H1 (cell line): ENCODE results near the gene GRB7. TPM values are rescaled to one million over a fixed set of nuclear protein-coding genes. Genes with fewer than 3 reads are reported as not detected.

Experiments
- CTCF ChIA-PET: fragments of 300-600 bp; sonication (Branson Sonifier 250); formaldehyde crosslinking; loops from one replicate; lab custom pipeline; 2021; ENCODE audit not compliant: partially characterized antibody; lab: Charles Lee
- POLR2A ChIA-PET: fragments of 300-600 bp; sonication (Branson Sonifier 250); formaldehyde crosslinking; loops from one replicate; lab custom pipeline; 2021; ENCODE audit warnings: inconsistent platforms; ENCODE audit not compliant: partially characterized antibody; lab: Charles Lee
- DNase-seq, 2 experiments: peaks; one replicate each; pipeline versions ENCODE4 v3.0.0 to v3.0.0-alpha.2; 2010 to 2022; ENCODE audit warnings: low spot score in 2 of 2, low read depth in 1 of 2, mixed read lengths in 1 of 2
- FAIRE-seq: peaks from 2 replicates; lab custom pipeline; 2011; peaks lifted over from hg19 to GRCh38; lab: Jason Lieb, UNC
- H2AFZ ChIP-seq: 2 replicates; pipeline ENCODE4 v1.8.1; 2012; ENCODE audit warnings: low read length, inconsistent platforms
- H2AK5ac ChIP-seq: 2 replicates; pipeline ENCODE4 v1.6.1; 2013; ENCODE audit warnings: low read depth, low read length
- H2BK120ac ChIP-seq: replicated peaks from 2 replicates; pipeline ENCODE3; 2013; ENCODE audit warnings: low read depth, low read length, inconsistent platforms
- H2BK12ac ChIP-seq: 2 replicates; pipeline ENCODE4 v1.6.1; 2013; ENCODE audit warnings: low read depth, low read length
- H2BK15ac ChIP-seq: 2 replicates; pipeline ENCODE4 v1.6.1; 2013; ENCODE audit warnings: low read length
- H2BK20ac ChIP-seq: 2 replicates; pipeline ENCODE4 v1.6.1; 2013; ENCODE audit warnings: low read length
- H2BK5ac ChIP-seq: 2 replicates; pipeline ENCODE4 v1.6.1; 2013; ENCODE audit warnings: low read depth, low read length
- H3K14ac ChIP-seq: 2 replicates; pipeline ENCODE4 v1.6.1; 2013; ENCODE audit warnings: inconsistent platforms; ENCODE audit not compliant: insufficient read length
- H3K18ac ChIP-seq: 2 replicates; pipeline ENCODE4 v1.6.1; 2013; ENCODE audit warnings: low read length; ENCODE audit errors: extremely low read depth
- H3K23ac ChIP-seq: 2 replicates; pipeline ENCODE4 v1.6.1; 2013; ENCODE audit warnings: inconsistent platforms; ENCODE audit not compliant: insufficient read length
- H3K23me2 ChIP-seq: 2 replicates; pipeline ENCODE4 v1.6.1; 2013; ENCODE audit warnings: low read depth, low read length
- H3K27ac ChIP-seq: 2 replicates; pipeline ENCODE4 v1.6.1; 2011; ENCODE audit warnings: low read depth, low read length, inconsistent platforms
- H3K27me3 ChIP-seq, 4 experiments: replicated peaks in 1 of 4; 1 replicate in 1 of 4; 2 replicates in 3 of 4; pipeline versions ENCODE4 v1.6.1 to v1.8.1; 2011 to 2013; ENCODE audit warnings: low read length in 3 of 4, mild to moderate bottlenecking in 3 of 4, inconsistent platforms in 2 of 4, mixed read lengths in 2 of 4, moderate library complexity in 1 of 4; ENCODE audit not compliant: control insufficient read depth in 3 of 4, insufficient read depth in 3 of 4; ENCODE audit errors: extremely low read depth in 1 of 4
- H3K36me3 ChIP-seq, 4 experiments: 2 replicates each; pipeline versions ENCODE4 v1.6.1 to v1.8.1; 2011 to 2013; ENCODE audit warnings: mild to moderate bottlenecking in 4 of 4, low read length in 3 of 4, moderate library complexity in 2 of 4, control low read depth in 1 of 4, inconsistent platforms in 1 of 4; ENCODE audit not compliant: insufficient read depth in 4 of 4, control insufficient read depth in 2 of 4
- H3K4ac ChIP-seq: replicated peaks from 2 replicates; pipeline ENCODE3; 2013; ENCODE audit warnings: low read length, low read depth, mixed read lengths, inconsistent platforms; ENCODE audit not compliant: insufficient read length
- H3K4me1 ChIP-seq, 4 experiments: replicated peaks in 1 of 4; 1 replicate in 1 of 4; 2 replicates in 3 of 4; pipeline versions ENCODE4 v1.6.1 to v1.8.1; 2011 to 2013; ENCODE audit warnings: low read length in 3 of 4, inconsistent platforms in 2 of 4, mixed read lengths in 1 of 4; ENCODE audit not compliant: insufficient read depth in 4 of 4, control insufficient read depth in 3 of 4
- H3K4me2 ChIP-seq, 2 experiments: 2 replicates each; pipeline versions ENCODE4 v1.6.1 to v1.8.1; 2011 to 2013; ENCODE audit warnings: low read depth in 2 of 2, low read length in 2 of 2, control low read depth in 1 of 2, inconsistent platforms in 1 of 2, mild to moderate bottlenecking in 1 of 2; ENCODE audit not compliant: insufficient read depth in 1 of 2
- H3K4me3 ChIP-seq, 4 experiments: fragments of 200-600, 300-600 bp in 1 of 4; sonication (generic), shearing (Covaris generic), sonication (Bioruptor Twin) in 1 of 4; 2 replicates each; pipeline versions ENCODE4 v1.5.1 to v1.8.1; 2011 to 2016; ENCODE audit warnings: low read length in 4 of 4, low read depth in 3 of 4, control low read depth in 2 of 4, inconsistent platforms in 2 of 4, mild to moderate bottlenecking in 2 of 4, mixed read lengths in 1 of 4, moderate library complexity in 1 of 4; ENCODE audit not compliant: insufficient read depth in 2 of 4; ENCODE audit errors: extremely low read depth in 1 of 4
- H3K56ac ChIP-seq: replicated peaks from 2 replicates; pipeline ENCODE3; 2013; ENCODE audit warnings: low read depth, mild to moderate bottlenecking, mixed read lengths, low read length, inconsistent platforms; ENCODE audit not compliant: insufficient read length
- H3K79me1 ChIP-seq: 2 replicates; pipeline ENCODE4 v1.6.1; 2013; ENCODE audit warnings: low read depth, low read length, control low read depth
- H3K79me2 ChIP-seq, 2 experiments: 2 replicates each; pipeline versions ENCODE4 v1.6.1 to v1.8.1; 2012 to 2013; ENCODE audit warnings: low read length in 2 of 2, mild to moderate bottlenecking in 2 of 2, inconsistent platforms in 1 of 2; ENCODE audit not compliant: insufficient read depth in 2 of 2, control insufficient read depth in 1 of 2
- H3K9ac ChIP-seq, 4 experiments: replicated peaks in 1 of 4; 1 replicate in 1 of 4; 2 replicates in 3 of 4; pipeline versions ENCODE4 v1.6.1 to v1.8.1; 2011 to 2013; ENCODE audit warnings: low read depth in 3 of 4, low read length in 3 of 4, control low read depth in 2 of 4, mild to moderate bottlenecking in 2 of 4, moderate library complexity in 2 of 4, inconsistent platforms in 1 of 4; ENCODE audit errors: extremely low read depth in 1 of 4
- H3K9me3 ChIP-seq, 2 experiments: 2 replicates each; pipeline versions ENCODE4 v1.6.1 to v1.8.1; 2012 to 2013; ENCODE audit warnings: mild to moderate bottlenecking in 2 of 2, moderate library complexity in 2 of 2, control low read depth in 1 of 2, inconsistent platforms in 1 of 2, low read depth in 1 of 2, low read length in 1 of 2, mixed read lengths in 1 of 2; ENCODE audit not compliant: insufficient read depth in 2 of 2
- H4K20me1 ChIP-seq, 2 experiments: replicated peaks in 1 of 2; 2 replicates each; pipeline versions ENCODE3 to v1.8.1; 2011 to 2013; ENCODE audit warnings: inconsistent platforms in 2 of 2, low read length in 2 of 2, mild to moderate bottlenecking in 1 of 2; ENCODE audit not compliant: insufficient read depth in 2 of 2, control insufficient read depth in 1 of 2
- H4K5ac ChIP-seq: 2 replicates; pipeline ENCODE4 v1.6.1; 2013; ENCODE audit warnings: low read length, low read depth, mixed read lengths, inconsistent platforms; ENCODE audit not compliant: insufficient read length
- H4K8ac ChIP-seq: 2 replicates; pipeline ENCODE4 v1.8.0; 2013; ENCODE audit warnings: mild to moderate bottlenecking, moderate library complexity, low read length, inconsistent platforms; ENCODE audit not compliant: insufficient read depth; ENCODE audit errors: extremely low read depth
- H4K91ac ChIP-seq: replicated peaks from 2 replicates; pipeline ENCODE3; 2013; ENCODE audit warnings: low read length, mixed read lengths, inconsistent platforms; ENCODE audit not compliant: insufficient read length
- CREB1 ChIP-seq: IDR thresholded peaks from 2 replicates; pipeline ENCODE4 v1.6.1; 2012; ENCODE audit warnings: inconsistent platforms
- GABPA ChIP-seq: IDR thresholded peaks from 2 replicates; pipeline ENCODE4 v1.6.1; 2011; ENCODE audit warnings: mild to moderate bottlenecking, low read length, moderate library complexity, borderline replicate concordance; ENCODE audit not compliant: insufficient read depth
- SIN3A ChIP-seq, 2 experiments: IDR thresholded peaks in 1 of 2; conservative IDR thresholded peaks in 1 of 2; 2 replicates each; pipeline ENCODE4 v1.6.1; 2011 to 2012; ENCODE audit warnings: low read length in 2 of 2, improper control_type of control experiment in 1 of 2, low read depth in 1 of 2, mild to moderate bottlenecking in 1 of 2
- WGBS, 2 experiments: shearing (Covaris generic) in 1 of 2; methylation state at CpG; one replicate each; pipeline versions ENCODE4 v1.1.6 to v1.1.7; 2013 to 2015; ENCODE audit warnings: low lambda C conversion rate in 2 of 2, mixed read lengths in 2 of 2, inconsistent platforms in 1 of 2, low coverage in 1 of 2, missing lambda C conversion rate in 1 of 2; ENCODE audit not compliant: insufficient replicate concordance in 2 of 2, insufficient coverage in 1 of 2, insufficient read length in 1 of 2; ENCODE audit errors: extremely low coverage in 1 of 2, missing lambda C conversion rate in 1 of 2; 5-methylcytosine and 5-hydroxymethylcytosine counted together
- polyA plus RNA-seq, 7 experiments: library from polyadenylated mRNA; depleted of rRNA in 3 of 7; stranded (reverse) in 5 of 7; unstranded in 2 of 7; fragments of >200 nt in 5 of 7; fragments of 200-250 nt in 2 of 7; gene quantifications; 1 replicate in 5 of 7; 2 replicates in 1 of 7; 4 replicates in 1 of 7; pipeline versions ENCODE4 v1.2.1 to v1.2.3, GENCODE V29; 2011 to 2013; ENCODE audit warnings: missing spikeins in 2 of 7, mixed read lengths in 2 of 7
- total RNA-seq: library from RNA; stranded (reverse); fragmentation: NEBNext Ultra II Directional; extraction: Animal tissue kit (Norgen Biotek cat#: 25700); gene quantifications from 2 replicates; pipeline ENCODE4 v1.2.1, GENCODE V29; 2021

The GRB7 gene
- total and polyA plus RNA-seq, 2 of the 8 experiments (the other 6 are each of a cell fraction or from before 2014, with no cell fraction given): 32.2 to 41.5 TPM

DNA sequence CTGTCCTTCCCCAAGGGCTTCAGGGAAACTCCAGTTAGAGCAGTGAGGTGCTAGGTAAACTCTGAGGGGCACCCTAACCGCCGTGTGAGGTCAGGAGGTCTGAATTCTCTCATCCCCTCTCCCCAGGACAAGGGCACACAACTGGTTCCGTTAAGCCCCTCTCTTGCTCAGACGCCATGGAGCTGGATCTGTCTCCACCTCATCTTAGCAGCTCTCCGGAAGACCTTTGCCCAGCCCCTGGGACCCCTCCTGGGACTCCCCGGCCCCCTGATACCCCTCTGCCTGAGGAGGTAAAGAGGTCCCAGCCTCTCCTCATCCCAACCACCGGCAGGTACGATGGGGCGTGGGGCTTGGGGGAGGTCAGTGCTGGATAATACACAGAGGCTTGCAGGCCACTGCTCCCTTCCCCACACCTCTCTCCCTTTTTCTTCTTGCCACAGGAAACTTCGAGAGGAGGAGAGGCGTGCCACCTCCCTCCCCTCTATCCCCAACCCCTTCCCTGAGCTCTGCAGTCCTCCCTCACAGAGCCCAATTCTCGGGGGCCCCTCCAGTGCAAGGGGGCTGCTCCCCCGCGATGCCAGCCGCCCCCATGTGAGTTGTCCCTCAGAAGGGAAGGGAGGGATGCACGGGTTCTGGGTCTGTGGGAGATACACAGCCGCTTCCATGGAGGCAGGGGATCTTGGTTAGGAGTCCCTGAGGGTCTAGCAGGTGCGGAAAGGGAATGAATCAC is 4.6 kb downstream of the GRB7 start:
- no peaks in the 10 kb centered on the region for H3K9me3 ChIP-seq
- H3K9ac ChIP-seq: no peak overlapping the region
- peak overlapping the region; percentile 2 for H3K56ac ChIP-seq
- peaks cover 0 to 16% of the 10 kb centered on the region in 2 experiments; a peak in 2 of 4 replicates for H3K79me2 ChIP-seq
- DNase-seq (no peak), FAIRE-seq (no peak)
- H3K79me1 ChIP-seq: peaks cover 9% of the 10 kb centered on the region
- H3K23me2 ChIP-seq: peaks cover 23% of the 10 kb centered on the region
- ChIA-PET POLR2A (interaction anchor here (0.8 to 1.3 kb wide), 2 partner anchors 9 to 13 kb away, joined by 3 to 4 read pairs; no protein-coding TSS in a partner anchor), CTCF (interaction anchor here (0.9 to 1.6 kb wide), 5 partner anchors 10 to 109 kb away, joined by 3 to 6 read pairs (median 3); no protein-coding TSS in a partner anchor)
- H3K4me2 ChIP-seq: no peak overlapping the region
- peaks cover 5 to 27% (median 23%) of the 10 kb centered on the region in 4 experiments for H3K4me1 ChIP-seq
- H2AFZ ChIP-seq: no peak overlapping the region
- no peak overlapping the region for H3K23ac ChIP-seq
- no peak overlapping the region for H3K14ac ChIP-seq
- no peaks in the 10 kb centered on the region for H3K27me3 ChIP-seq
- peak overlapping the region; percentile 24; the same call in 1 of the 2 replicates for H2BK5ac ChIP-seq
- H4K20me1 ChIP-seq: no peaks in the 10 kb centered on the region
- H2BK12ac ChIP-seq: no peak overlapping the region
- H3K4ac ChIP-seq: no peak overlapping the region
- peaks cover 4 to 38% (median 31%) of the 10 kb centered on the region in 4 experiments; a peak in 6 of 8 replicates for H3K36me3 ChIP-seq
- no peak overlapping the region for H3K27ac ChIP-seq
- no peak overlapping the region for H2BK120ac ChIP-seq
- 87% methylated on average over 16 of the region's 18 CpGs; no CpG with 5 or more reads in 1 of the 2 experiments for WGBS, 2 experiments
- H4K8ac ChIP-seq: no peak overlapping the region
- H3K4me3 ChIP-seq: no peak overlapping the region
- peak overlapping the region; percentile 16; the same call in 1 of the 2 replicates for H3K18ac ChIP-seq
- 0 out of 2 replicates have a peak overlapping the region, but pooled peaks have one; percentile 25 for H2AK5ac ChIP-seq
- no peak for TF ChIP-seq CREB1
- no peak for TF ChIP-seq SIN3A (conservative IDR thresholded peaks at IDR 0.05 in 1 of 2, IDR thresholded peaks at IDR 0.05 in 1 of 2; ENCODE audit: low read depth in 1 of 2, low read length in 2 of 2)
- no peak for TF ChIP-seq GABPA
- H4K5ac ChIP-seq: no peak overlapping the region
- no peak overlapping the region for H4K91ac ChIP-seq
- H2BK15ac ChIP-seq: no peak overlapping the region; the same call in 1 of the 2 replicates
- H2BK20ac ChIP-seq: no peak overlapping the region
